A673 (cell line): ENCODE results near the gene POTEH. TPM values are rescaled to one million over a fixed set of nuclear protein-coding genes. Genes with fewer than 3 reads are reported as not detected.
"Not testable (repeated sequence)": the region's sequence is repeated elsewhere in the genome, so short reads cannot be mapped to it uniquely, and the experiment has no call there.

Source experiments
- Bru-seq: library from RNA; stranded (reverse); fragments of 400-500 nt; gene quantifications from one replicate; lab custom pipeline; 2021; lab: Mats Ljungman, UMichigan
- BruChase-seq, 2 experiments: library from RNA; stranded (reverse); fragments of 400-500 nt; gene quantifications; one replicate each; lab custom pipeline; 2021; lab: Mats Ljungman, UMichigan
- BruUV-seq: library from RNA; stranded (reverse); fragments of 400-500 nt; replicated peaks from 2 replicates; lab custom pipeline; 2021; lab: Mats Ljungman, UMichigan
- CTCF ChIA-PET: fragments of 300-600 bp; sonication (Branson Sonifier 250); formaldehyde crosslinking; loops from one replicate; lab custom pipeline; 2022; ENCODE audit warnings: antibody characterized with exemption; lab: Charles Lee
- POLR2A ChIA-PET: fragments of 300-600 bp; sonication (Branson Sonifier 250); formaldehyde crosslinking; loops from one replicate; lab custom pipeline; 2022; ENCODE audit warnings: antibody characterized with exemption; ENCODE audit not compliant: low non-redundant PET; lab: Charles Lee
- DNase-seq: peaks from one replicate; pipeline ENCODE4 v3.0.0-alpha.2; 2015; ENCODE audit warnings: low spot score
- H3K27ac ChIP-seq: fragments of 200-600 bp; sonication (generic); 2 replicates; pipeline ENCODE4 v1.5.1; 2016; ENCODE audit warnings: mixed run types, low read depth, mild to moderate bottlenecking, mixed read lengths, antibody characterized with exemption, low read length; ENCODE audit not compliant: poor library complexity, severe bottlenecking
- H3K27me3 ChIP-seq: fragments of 200-600 bp; sonication (generic); replicated peaks from 2 replicates; pipeline ENCODE4 v1.6.1; 2017; ENCODE audit warnings: mixed run types, low read depth, mild to moderate bottlenecking, mixed read lengths, antibody characterized with exemption, low read length; ENCODE audit not compliant: insufficient read depth, poor library complexity
- H3K36me3 ChIP-seq: fragments of 200-600 bp; sonication (generic); 2 replicates; pipeline ENCODE4 v1.6.1; 2016; ENCODE audit warnings: mixed run types, mild to moderate bottlenecking, mixed read lengths, antibody characterized with exemption, low read length; ENCODE audit not compliant: insufficient read depth, poor library complexity, severe bottlenecking
- H3K4me1 ChIP-seq: fragments of 200-600 bp; sonication (generic); 2 replicates; pipeline ENCODE4 v1.6.1; 2017; ENCODE audit warnings: mixed run types, mild to moderate bottlenecking, mixed read lengths, antibody characterized with exemption, low read length; ENCODE audit not compliant: insufficient read depth, poor library complexity, severe bottlenecking
- H3K4me3 ChIP-seq: fragments of 200-600 bp; sonication (generic); 2 replicates; pipeline ENCODE4 v1.5.1; 2016; ENCODE audit warnings: low read depth, mixed run types, mild to moderate bottlenecking, mixed read lengths, low read length; ENCODE audit not compliant: poor library complexity, severe bottlenecking
- H3K9me3 ChIP-seq: fragments of 200-600 bp; sonication (generic); 2 replicates; pipeline ENCODE4 v1.6.1; 2016; ENCODE audit warnings: mixed run types, low read depth, mild to moderate bottlenecking, mixed read lengths, antibody characterized with exemption, low read length; ENCODE audit not compliant: poor library complexity, severe bottlenecking
- intact Hi-C: fragments of 100-400 bp; cut with micrococcal nuclease; formaldehyde crosslinking; loops from one replicate; pipeline ENCODE4 v1.10.0; 2022; ENCODE audit not compliant: unreplicated experiment
- long read RNA-seq: library from polyadenylated mRNA; stranded (forward); transcript quantifications from one replicate; pipeline ENCODE4 v2.0.0, GENCODE V29; 2022
- total RNA-seq: library from RNA; stranded (reverse); gene quantifications from 2 replicates; pipeline ENCODE4 v1.2.3, GENCODE V29; 2021

Gene POTEH
- total RNA-seq, result not detected in 2 replicates
- not detected for Bru-seq, nascent RNA
- BruChase-seq, experiment 1, labeled RNA remaining after a 2-hour chase, result percentile 7 among the genes with signal in this experiment
- percentile 3 among the genes with signal in this experiment for BruChase-seq, experiment 2, labeled RNA remaining after a 6-hour chase
- long read RNA-seq, result 0 reads

GRCh38 chr22:15689749-15690125 is at the start of gene POTEH:
Gene POTEH (plus strand): TSS chr22:15690026. CDS start chr22:15690078, 52 bp downstream.
- H3K4me1 ChIP-seq, H3K9me3 ChIP-seq, POLR2A ChIA-PET, CTCF ChIA-PET, H3K4me3 ChIP-seq, H3K27me3 ChIP-seq, BruUV-seq, intact Hi-C loops, DNase-seq, H3K27ac ChIP-seq, H3K36me3 ChIP-seq: not testable (repeated sequence)

- H3K4me1 ChIP-seq, H3K27ac ChIP-seq, BruUV-seq, DNase-seq, H3K9me3 ChIP-seq, POLR2A ChIA-PET, intact Hi-C loops, H3K4me3 ChIP-seq, H3K36me3 ChIP-seq, H3K27me3 ChIP-seq, CTCF ChIA-PET: not testable (repeated sequence)
These were observed 47.5 kb upstream of the POTEH start for GRCh38 chr22:15642288-15642861.

GRCh38 chr22:15651954-15652353 is 37.9 kb upstream of the POTEH start:
- H3K27ac ChIP-seq, H3K9me3 ChIP-seq, BruUV-seq, DNase-seq, H3K36me3 ChIP-seq, CTCF ChIA-PET, H3K4me3 ChIP-seq, H3K27me3 ChIP-seq, intact Hi-C loops, H3K4me1 ChIP-seq, POLR2A ChIA-PET: not testable (repeated sequence)

GRCh38 chr22:15652738-15653137 is 37.1 kb upstream of the POTEH start:
- CTCF ChIA-PET, intact Hi-C loops, H3K27me3 ChIP-seq, H3K4me1 ChIP-seq, POLR2A ChIA-PET, H3K4me3 ChIP-seq, H3K27ac ChIP-seq, DNase-seq, H3K9me3 ChIP-seq, BruUV-seq, H3K36me3 ChIP-seq: not testable (repeated sequence)

GRCh38 chr22:15653241-15653640 is 36.6 kb upstream of the POTEH start:
- CTCF ChIA-PET, DNase-seq, H3K4me3 ChIP-seq, H3K9me3 ChIP-seq, BruUV-seq, H3K27ac ChIP-seq, H3K4me1 ChIP-seq, intact Hi-C loops, H3K36me3 ChIP-seq, POLR2A ChIA-PET, H3K27me3 ChIP-seq: not testable (repeated sequence)

GRCh38 chr22:15661102-15661501 is 28.7 kb upstream of the POTEH start:
- H3K27ac ChIP-seq, H3K9me3 ChIP-seq, intact Hi-C loops, H3K36me3 ChIP-seq, POLR2A ChIA-PET, BruUV-seq, H3K4me1 ChIP-seq, H3K4me3 ChIP-seq, CTCF ChIA-PET, DNase-seq, H3K27me3 ChIP-seq: not testable (repeated sequence)

- BruUV-seq, DNase-seq, intact Hi-C loops, H3K27ac ChIP-seq, H3K36me3 ChIP-seq, H3K4me3 ChIP-seq, POLR2A ChIA-PET, H3K4me1 ChIP-seq, H3K27me3 ChIP-seq, H3K9me3 ChIP-seq, CTCF ChIA-PET: not testable (repeated sequence)
These were observed 25.1 kb upstream of the POTEH start for GRCh38 chr22:15664682-15665081.
